Right atrium auricular region (tissue), 2 donors: ENCODE results near the gene MAPK8IP2. TPM values are rescaled to one million over a fixed set of nuclear protein-coding genes. Genes with fewer than 3 reads are reported as not detected.

Experiments used
- DNase-seq: peaks from one replicate; pipeline ENCODE4 v3.0.0-alpha.2; 2019; ENCODE audit warnings: low spot score
- H3K27ac ChIP-seq, 2 donors: fragments of 200-600 bp; sonication (generic); 1 replicate in 1 of 2; 2 replicates in 1 of 2; pipeline ENCODE4 v1.5.1; 2016 to 2019
- H3K27me3 ChIP-seq, 2 donors: fragments of 200-600 bp; sonication (generic); one replicate each; pipeline versions ENCODE4 v1.5.1 to v1.6.0; 2017 to 2019
- H3K36me3 ChIP-seq: fragments of 200-600 bp; sonication (generic); one replicate; pipeline ENCODE4 v1.5.1; 2016
- H3K4me1 ChIP-seq, 2 donors: fragments of 200-600 bp; sonication (generic); one replicate each; pipeline versions ENCODE4 v1.5.1 to v1.6.0; 2017 to 2019
- H3K4me3 ChIP-seq, 2 donors: fragments of 200-600 bp; sonication (generic); 1 replicate in 1 of 2; 2 replicates in 1 of 2; pipeline ENCODE4 v1.5.1; 2017 to 2019; ENCODE audit warnings: mild to moderate bottlenecking in 1 of 2, moderate library complexity in 1 of 2
- H3K9me3 ChIP-seq, 2 donors: fragments of 200-600 bp; sonication (generic); one replicate each; pipeline ENCODE4 v1.5.1; 2019
- total RNA-seq, 2 donors: library from RNA; depleted of rRNA; stranded (reverse); fragments of >200 nt; gene quantifications; one replicate each; pipeline ENCODE4 v1.1.0, GENCODE V29; 2016
- TF ChIP-seq, protein P1 (sequence below), 2 donors: fragments of 200-600 bp; sonication (generic); IDR thresholded peaks; one replicate each; pipeline ENCODE4 v1.5.1; 2019; ENCODE audit warnings: antibody characterized with exemption in 2 of 2

MAPK8IP2 gene
- total RNA-seq, 2 donors from 2014 or later, result 0.26 to 0.71 TPM

DNA sequence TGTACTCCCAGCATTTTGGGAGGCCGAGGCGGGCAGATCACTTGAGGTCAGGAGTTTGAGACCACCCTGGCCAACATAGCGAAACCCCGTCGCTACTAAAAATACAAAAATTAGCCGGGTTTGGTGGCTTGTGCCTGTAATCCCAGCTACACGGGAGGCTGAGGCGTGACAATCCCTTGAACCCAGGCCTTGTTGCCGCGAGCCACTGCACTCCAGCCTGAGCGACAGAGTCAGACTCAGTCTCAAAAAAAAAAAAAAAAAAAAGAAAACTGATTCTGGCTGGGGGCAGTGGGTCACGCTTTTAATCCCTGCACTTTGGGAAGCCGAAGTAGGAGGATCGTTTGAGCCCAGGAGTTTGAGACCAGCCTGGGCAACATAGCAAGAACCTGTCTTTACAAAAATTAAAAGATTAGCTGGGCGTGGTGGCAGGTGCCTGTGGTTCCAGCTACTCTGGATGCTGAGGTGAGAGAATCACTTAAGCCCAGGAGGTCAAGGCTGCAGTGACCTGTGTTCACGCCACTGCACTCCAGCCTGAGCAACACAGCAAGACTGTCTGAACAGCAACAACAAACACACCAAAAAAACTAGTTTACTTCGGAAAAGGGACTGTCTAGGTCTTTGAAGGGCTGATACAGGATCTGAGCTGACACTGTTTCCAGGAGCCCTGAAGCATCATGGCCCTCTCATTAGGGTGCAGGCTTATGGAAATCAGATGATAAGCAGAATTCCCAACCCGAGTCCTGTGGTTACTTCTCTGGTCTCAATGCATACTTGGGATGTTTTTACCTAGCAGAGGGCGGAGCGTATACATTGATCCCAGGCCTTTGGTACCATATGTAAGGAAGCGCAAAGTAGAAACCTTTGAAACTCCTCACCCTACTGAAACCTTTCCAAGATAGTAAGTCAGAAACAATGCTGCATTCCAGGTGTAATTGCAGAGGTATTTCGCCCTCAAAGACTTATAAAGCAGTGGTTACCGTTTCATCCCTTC lies 16.2 kb upstream of the MAPK8IP2 start:
- no peaks in the 10 kb centered on the region for H3K9me3 ChIP-seq
- DNase-seq, result no peak
- H3K27me3 ChIP-seq, result no peaks in the 10 kb centered on the region
- H3K27ac ChIP-seq, result no peak overlapping the region
- no peaks in the 10 kb centered on the region for H3K36me3 ChIP-seq
- no peak overlapping the region for H3K4me3 ChIP-seq
- TF ChIP-seq, protein P1, sequence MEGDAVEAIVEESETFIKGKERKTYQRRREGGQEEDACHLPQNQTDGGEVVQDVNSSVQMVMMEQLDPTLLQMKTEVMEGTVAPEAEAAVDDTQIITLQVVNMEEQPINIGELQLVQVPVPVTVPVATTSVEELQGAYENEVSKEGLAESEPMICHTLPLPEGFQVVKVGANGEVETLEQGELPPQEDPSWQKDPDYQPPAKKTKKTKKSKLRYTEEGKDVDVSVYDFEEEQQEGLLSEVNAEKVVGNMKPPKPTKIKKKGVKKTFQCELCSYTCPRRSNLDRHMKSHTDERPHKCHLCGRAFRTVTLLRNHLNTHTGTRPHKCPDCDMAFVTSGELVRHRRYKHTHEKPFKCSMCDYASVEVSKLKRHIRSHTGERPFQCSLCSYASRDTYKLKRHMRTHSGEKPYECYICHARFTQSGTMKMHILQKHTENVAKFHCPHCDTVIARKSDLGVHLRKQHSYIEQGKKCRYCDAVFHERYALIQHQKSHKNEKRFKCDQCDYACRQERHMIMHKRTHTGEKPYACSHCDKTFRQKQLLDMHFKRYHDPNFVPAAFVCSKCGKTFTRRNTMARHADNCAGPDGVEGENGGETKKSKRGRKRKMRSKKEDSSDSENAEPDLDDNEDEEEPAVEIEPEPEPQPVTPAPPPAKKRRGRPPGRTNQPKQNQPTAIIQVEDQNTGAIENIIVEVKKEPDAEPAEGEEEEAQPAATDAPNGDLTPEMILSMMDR (IDR thresholded peaks at IDR 0.05), result no peak
- peaks cover 0 to 25% of the 10 kb centered on the region in 2 donors for H3K4me1 ChIP-seq

- TF ChIP-seq, protein P1 (IDR thresholded peaks at IDR 0.05), result no peak
- no peaks in the 10 kb centered on the region for H3K27me3 ChIP-seq
- peaks cover 0 to 22% of the 10 kb centered on the region in 2 donors for H3K4me1 ChIP-seq
- no peak for DNase-seq
- H3K4me3 ChIP-seq, result no peak overlapping the region
- no peak overlapping the region for H3K27ac ChIP-seq
- no peaks in the 10 kb centered on the region for H3K9me3 ChIP-seq
- H3K36me3 ChIP-seq, result no peaks in the 10 kb centered on the region
Observed at GRCh38 chr22:50585238-50585637, 15.4 kb upstream of the MAPK8IP2 start.

DNA sequence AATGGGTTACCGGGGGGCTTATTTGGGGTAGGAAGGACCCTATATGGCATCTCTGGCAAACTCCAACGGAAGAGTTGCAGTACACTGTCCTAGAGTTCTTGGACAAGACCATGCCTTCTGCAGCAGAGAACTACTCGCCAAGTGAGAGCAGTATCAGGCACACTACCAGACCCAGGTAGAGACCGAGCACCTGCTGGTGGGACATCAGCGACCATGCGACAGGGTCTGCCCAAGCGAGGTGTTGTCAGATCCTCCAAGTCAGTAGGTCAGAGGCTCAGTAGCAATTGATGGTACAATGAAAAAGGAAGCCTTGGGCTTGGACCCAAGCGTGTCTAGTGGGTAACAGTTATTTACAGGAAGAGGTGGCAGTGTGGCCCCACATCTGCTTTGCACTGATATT lies 14.8 kb upstream of the MAPK8IP2 start:
- Histone ChIP-seq H3K27me3 (no peaks in the 10 kb centered on the region), H3K4me1 (peaks cover 0 to 21% of the 10 kb centered on the region in 2 donors), H3K9me3 (no peaks in the 10 kb centered on the region), H3K27ac (no peak overlapping the region), H3K4me3 (no peak overlapping the region), H3K36me3 (no peaks in the 10 kb centered on the region)
- TF ChIP-seq, protein P1 (IDR thresholded peaks at IDR 0.05), result no peak
- no peak for DNase-seq

DNA sequence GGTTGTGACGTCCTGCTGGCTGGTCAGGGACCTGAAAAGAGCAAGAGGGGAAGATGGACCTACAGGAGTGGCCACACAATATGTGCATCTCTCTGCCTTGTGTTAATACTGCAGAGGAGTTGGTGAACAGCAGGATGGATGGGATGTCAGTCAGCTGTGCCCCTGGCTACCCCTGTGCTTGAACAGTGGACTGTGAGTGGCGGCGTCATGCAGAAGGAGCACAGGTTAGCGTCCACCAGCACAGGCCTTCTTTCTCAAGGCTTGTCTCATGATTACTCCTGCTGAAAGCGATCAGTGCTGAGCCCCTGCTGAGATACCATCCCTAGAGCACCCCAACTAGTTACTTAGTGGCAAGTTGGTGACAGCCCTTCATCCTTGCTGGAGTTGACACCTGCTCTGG lies 14.2 kb upstream of the MAPK8IP2 start:
- Histone ChIP-seq H3K4me3 (no peak overlapping the region), H3K27ac (no peak overlapping the region), H3K4me1 (peaks cover 0 to 15% of the 10 kb centered on the region in 2 donors), H3K36me3 (no peaks in the 10 kb centered on the region), H3K9me3 (no peaks in the 10 kb centered on the region), H3K27me3 (no peaks in the 10 kb centered on the region)
- no peak for DNase-seq
- TF ChIP-seq, protein P1 (IDR thresholded peaks at IDR 0.05), result no peak

- no peak for DNase-seq
- Histone ChIP-seq H3K27me3 (no peaks in the 10 kb centered on the region), H3K4me1 (peaks cover 0 to 8% of the 10 kb centered on the region in 2 donors), H3K9me3 (no peaks in the 10 kb centered on the region), H3K4me3 (no peak overlapping the region), H3K27ac (no peak overlapping the region), H3K36me3 (no peaks in the 10 kb centered on the region)
- TF ChIP-seq, protein P1 (IDR thresholded peaks at IDR 0.05), result no peak
Observed at GRCh38 chr22:50587407-50587806, 13.2 kb upstream of the MAPK8IP2 start.
